D341Med (cell line): ENCODE results near the gene PRKAR1A.
A peak's percentile ranks its signal among the peaks of the same experiment; 100 is the strongest.

ENCODE experiments used
- DNase-seq: peaks from one replicate; pipeline ENCODE4 v3.0.0; 2012; ENCODE audit warnings: low spot score

The PRKAR1A gene

DNA sequence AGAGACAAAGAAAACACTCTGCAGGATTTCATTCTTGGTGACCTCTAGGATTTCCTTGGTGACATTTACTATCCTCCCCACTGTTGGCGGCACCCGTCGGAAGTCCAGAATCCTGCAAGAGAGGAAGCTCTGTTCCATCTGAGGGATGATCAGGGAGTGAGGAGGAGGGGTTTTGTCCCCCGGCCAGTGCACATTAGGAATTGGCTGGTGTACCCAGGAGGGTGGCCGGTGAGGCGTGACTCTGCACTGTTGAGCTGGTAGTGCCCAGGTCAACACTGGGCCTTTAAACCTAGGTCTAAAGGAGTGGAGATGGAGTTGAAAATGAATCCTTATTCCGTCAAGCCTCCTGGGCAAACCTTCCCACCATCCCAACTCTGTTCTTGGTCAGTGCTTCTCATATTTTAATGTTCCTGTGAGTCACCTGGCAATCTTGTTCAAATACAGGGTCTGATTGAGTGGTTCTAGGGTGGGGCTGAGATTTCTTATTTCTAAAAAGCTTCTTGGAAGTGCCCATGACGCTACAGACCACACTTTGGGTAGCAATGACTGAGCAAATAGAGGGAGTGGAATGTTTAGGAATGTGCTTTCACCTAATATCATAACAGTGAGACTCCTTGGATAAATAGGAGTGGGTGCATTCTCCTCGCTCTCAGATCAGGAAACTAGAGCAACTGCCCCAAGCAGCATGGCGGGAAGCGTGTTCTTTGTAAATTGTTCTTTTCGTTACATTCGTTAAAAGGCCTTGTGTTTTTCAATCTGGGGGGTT is 30.7 kb downstream of the PRKAR1A start:
- no peak for DNase-seq

DNA sequence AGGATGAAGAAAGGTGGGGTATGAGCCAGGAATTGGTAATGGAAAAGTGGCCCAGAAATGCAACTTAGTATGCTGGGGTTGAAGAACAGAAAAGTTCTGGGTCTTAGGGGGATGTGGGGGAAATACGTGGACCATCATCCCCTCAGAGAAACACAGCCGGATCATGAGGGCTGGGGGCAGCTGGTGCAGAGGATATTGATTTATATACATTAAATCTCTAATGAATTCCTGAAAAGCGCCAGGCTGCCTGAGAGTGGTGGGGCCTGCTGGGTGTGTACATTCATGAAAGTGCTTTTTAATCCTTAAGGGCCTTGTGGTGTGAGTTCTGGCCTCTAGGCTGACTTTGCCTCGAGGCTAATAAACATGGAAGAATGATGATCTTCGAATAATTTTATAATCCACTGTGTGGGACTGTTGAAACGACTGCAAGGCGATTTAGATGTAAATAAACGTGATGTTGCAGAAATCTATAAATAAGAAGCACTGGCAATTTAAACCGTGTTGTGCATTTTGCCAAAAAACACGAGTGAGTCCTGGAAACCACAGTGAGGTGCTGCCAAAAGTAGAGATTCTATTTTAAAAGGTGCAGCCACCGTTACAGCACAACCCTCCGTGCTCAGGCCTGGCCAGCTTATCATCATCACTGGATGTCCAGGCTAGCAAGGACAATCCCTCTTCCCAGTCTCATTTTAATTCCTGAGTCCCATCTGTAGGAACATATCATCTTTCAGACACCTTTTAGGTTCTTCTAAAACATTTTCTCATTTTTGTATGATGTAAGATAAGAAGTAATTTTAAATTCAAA is 32.1 kb downstream of the PRKAR1A start:
- DNase-seq, result no peak

DNA sequence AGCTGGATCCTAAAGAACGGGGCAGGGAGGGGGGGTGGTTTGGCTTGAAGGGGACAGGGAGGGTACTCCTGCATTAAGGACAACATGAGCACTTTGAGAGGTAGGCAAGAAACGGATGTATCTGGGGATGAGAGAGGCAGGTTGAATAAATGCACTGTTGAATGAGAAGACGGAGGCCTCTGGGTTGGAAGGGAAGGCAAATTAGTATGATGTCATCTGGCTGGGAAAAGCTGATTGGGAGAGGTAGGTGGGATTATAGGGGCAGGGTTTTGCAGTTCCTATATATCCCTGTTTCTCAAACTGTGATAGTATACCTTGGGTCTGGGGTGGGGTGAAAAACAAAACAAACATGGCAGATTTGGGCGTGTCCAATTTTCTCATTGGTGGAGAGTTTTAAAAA is 44.3 kb downstream of the PRKAR1A start:
- no peak for DNase-seq

DNA sequence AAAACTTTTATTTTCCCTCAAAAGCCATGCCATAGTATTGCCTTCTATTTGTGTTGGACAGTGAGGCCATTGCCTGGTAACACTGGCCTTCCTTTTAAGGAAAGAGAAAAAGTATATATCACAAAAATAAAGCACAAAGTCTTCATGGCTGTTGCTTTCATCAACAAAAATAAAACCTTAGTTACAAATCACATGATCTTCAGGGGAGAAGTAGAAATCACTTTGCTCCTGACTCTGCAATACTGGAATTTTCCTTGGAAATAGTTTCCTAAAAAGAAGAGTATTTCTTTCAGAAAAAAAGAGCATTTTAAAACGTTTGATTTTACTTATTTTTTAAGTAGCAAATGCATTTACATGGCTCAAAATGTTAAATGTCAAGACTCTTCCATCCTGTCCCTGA is 47.1 kb downstream of the PRKAR1A start:
- DNase-seq, result no peak

DNA sequence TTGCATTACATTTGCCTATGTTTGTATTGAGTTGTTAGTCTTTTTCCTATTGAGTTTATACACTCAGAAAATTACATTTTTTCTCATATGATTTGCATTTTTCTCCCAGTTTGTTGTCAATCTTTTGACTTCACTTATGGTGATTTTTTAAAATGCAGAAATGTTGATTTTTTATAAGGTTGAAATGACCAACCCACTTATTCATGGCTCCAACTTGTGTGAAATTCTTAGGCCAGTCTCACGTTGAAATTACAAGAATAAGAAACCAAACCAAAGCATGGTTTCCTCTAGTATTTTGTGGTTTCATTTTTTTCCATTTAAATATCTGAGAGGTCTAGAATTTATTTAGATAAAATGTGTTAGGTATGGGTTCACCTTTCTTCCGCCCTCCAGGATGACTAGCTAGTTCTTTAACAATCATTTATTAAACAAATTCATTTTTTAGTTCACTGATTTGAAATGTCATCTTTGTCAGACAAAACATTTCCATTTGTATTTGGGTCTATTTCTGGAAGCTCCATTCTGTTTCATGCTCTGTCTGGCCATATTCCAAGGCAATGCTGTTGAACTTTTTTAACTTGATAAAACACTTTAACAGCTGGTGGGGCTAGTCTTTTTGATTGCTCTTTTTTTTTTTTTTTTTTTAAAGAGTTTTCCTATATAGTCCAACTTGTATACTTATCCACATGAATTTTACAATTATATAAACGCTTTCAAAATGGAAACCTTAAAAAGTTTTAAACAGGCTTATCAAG is 48.9 kb downstream of the PRKAR1A start:
- no peak for DNase-seq

DNA sequence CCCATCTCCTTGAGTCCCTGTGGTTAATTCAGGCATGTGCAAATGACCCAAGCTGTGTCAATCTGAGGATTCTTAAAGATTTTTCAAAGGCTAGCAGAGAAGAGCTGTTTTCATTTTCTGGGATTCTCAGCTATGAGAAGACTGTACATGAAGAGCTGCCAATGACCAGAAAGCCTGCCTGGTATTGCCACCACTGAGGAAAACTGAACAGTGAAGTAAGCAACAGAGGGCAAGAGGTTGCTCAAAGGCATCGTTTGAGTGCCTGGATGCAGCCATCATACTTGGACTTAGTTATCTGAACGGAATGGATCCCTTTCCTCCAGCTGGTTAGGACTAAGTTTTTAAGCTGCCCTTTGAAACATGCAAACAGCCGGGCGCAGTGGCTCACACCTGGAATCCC is 50.5 kb downstream of the PRKAR1A start:
- no peak for DNase-seq

DNA sequence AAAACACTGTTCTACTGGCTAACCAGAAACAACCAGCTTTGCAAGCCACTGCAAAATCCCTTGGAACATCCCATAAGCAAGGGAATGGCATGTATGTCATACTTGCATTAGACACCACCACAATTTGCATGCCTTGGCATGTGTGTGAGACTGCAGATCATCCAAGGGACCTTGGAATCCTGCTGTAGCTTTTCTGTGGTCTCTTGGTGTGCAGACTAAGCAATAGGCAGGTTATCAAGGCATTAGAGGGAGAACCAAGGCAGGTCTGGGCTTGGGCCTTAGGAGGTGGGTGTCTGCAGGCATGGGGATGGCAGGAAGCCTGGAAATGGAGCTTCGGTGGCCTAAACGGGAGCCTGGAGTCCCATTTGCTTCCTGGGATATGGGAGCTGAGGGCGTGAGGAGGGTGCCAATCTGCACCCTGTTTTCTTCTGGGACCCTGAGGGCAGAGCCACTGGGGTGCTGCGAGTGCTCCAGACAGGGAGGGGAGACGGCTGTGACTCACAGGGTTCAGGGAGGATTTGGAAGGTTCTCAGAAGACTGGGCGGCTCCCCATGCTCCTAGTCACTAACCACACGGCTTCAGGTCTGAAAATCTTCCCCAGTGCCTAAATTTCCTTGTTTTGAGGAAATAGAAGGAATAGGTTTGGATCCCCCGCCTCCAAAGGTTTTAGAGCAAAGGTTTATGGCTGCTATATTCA is 52.3 kb downstream of the PRKAR1A start:
- DNase-seq, result no peak

DNA sequence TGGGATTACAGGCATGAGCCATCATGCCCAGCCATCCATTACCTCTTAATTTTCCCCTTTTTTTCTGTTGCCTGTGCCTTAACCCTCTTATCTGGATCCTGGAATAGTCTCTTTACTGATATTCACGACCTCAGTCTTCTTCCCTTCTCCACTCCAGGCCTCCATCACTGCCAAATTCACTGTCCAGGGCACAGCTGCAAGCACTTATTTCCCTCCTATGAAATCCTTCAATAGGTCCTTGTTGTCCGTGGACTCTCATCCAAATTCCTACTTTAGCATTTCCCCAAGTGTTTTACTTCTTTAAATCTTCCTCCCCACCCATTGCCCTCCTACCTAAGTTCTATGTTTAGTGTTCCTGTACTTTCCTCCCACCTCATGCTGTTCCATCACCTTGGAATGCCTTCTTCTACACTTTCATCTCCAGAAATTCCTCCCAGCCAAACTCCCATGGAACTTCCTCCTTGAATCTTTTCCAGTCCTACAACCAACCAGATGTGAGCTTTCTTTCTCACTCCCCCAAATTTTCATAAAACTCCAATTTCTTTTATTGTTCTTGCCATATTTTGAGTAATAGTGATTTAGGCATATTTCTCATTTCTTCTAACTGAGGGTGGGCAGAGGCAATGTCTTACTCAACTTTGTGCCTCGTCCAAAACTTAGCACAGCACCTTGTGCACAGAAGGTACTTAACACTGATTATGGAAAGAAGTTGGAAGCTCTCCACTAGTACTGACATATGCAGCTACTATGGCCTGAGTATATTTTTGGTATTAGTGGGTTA is 53.6 kb downstream of the PRKAR1A start:
- DNase-seq, result no peak

DNA sequence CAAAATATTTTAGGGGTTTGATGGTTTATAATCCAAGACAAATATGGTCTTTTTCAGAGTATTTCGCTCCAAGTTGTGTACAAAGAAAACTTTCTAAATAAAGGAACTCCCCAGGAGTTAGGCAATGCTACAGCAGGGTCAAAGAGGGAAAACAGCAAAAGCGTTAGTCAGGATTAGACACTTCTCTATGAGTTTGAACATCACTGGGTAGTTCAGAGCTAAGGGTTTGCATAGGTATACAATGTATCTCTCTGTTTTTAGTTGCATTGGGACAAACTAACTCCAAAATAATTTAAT is 54.2 kb downstream of the PRKAR1A start:
- no peak for DNase-seq

DNA sequence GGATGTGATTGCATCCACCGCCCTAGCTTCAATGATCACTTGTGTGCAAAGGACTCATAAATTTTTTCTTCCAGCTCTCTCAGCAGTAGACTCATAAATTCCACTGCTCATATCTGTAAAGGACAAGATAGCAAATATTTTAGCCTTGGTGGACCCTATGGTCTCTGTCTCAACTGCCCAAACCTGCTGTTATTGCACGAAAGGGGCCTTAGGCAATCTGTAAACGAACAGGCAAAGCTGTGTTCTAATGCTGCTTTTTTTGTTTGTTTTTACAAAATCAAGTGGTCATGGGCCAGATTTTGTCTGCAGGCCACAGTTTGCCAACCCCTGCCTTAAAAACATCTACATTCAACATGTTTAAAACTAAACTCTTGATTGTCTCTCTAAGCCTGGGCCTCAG is 54.8 kb downstream of the PRKAR1A start:
- DNase-seq, result no peak

DNA sequence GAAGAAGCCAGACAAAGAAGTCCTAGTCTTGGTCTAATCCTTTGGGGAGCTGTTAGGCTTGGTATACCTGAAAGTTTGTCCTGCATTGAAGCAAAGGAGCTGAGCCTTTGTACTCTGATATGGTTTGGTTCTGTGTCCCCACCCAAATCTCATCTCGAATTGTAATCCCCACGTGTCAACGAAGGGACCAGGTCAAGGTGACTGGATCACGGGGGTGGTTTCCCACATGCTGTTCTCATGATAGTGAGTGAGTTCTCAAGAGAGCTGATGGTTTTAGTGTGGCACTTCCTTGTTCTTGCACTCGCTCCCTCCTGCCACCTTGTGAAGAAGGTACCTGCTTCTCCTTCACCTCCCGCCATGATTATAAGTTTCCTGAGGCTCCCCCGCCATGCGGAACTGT is 55.4 kb downstream of the PRKAR1A start:
- no peak for DNase-seq

DNA sequence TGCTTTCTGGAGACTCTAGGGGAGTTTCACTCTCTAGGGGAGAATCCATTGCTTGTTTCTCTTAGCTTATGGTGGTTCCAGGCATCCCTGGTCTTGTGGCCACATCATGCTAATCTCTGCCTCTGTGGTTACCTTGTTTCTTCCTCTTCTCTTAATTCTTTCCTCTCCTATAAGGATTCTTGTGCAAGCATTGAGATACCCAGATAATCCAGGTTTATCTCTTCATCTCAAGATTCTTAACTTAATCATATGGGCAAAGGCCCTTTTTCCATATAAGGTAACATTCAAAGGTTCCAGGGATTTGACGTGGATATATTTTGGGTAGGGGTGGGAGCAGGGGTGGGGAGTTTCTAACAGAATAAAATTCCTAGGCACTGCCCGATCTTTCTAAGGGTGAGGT is 56.4 kb downstream of the PRKAR1A start:
- DNase-seq, result no peak

DNA sequence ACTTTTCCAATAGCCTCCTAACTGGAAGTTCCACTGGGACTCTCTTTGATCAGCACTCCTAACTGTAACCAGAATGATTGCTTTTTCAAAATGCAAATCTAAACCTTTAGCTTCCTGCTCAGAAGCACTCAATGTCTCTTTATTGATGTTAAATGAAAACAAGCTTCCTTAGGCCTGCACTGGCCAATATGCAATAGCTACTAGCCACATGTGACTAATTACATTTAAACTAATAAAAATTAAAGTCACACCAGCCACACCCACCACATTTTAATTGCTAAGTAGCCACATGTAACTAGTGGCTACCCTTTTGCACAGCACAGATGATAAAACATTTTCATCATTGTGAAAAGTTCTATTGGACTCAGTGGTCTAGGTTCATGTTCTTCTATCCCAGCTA is 57.1 kb downstream of the PRKAR1A start:
- no peak for DNase-seq

DNA sequence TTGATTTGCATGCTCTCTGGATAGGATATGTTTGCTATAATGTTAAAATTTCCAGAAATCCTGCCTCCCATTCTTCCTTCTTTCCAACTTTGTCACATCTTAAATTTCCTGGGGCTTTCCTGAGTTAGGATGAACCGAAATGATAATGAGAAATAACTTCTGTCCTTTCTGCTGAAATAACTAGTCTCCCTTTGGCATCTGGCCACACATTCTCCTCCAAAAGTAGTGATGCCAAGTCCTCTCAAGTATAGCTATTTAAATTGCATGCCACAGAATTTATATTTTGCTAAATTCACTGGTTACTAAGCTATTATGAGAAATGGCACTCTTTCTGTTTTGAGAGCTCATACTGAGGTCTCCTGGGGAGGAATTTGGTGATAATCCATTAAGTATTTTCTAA is 58.3 kb downstream of the PRKAR1A start:
- DNase-seq, result no peak

DNA sequence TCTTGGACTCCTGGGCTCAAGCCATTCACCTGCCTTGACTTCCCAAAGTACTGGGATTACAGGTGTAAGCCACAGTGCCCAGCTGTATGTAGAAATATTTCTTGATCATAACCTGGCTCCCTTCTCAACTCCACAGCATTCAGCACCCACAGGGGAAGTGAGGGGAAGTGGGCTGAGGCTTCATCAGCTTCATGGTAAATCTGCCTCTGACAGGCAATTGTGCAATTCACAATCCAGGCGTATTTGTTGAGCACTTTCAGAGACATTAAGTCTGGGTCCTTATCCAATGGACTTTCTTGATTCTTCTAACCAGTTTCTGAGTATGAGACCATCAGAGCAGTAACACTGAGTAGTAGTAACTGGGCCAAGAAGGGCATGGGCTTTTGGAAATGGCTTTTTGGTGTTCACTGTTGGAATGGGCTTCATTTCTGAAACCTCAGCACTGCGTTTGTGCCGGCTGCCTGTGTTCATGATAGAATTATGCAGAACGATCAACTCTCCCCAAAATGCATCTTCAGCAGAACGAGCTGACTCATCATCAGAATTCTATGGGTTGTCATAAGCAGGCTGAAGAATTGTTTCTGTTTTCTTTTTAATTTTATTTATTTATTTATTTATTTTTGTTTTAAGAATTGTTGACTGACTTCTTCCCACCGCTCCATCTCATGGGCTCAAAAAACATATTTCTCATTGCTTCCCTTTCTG is 60.1 kb downstream of the PRKAR1A start:
- DNase-seq, result no peak

DNA sequence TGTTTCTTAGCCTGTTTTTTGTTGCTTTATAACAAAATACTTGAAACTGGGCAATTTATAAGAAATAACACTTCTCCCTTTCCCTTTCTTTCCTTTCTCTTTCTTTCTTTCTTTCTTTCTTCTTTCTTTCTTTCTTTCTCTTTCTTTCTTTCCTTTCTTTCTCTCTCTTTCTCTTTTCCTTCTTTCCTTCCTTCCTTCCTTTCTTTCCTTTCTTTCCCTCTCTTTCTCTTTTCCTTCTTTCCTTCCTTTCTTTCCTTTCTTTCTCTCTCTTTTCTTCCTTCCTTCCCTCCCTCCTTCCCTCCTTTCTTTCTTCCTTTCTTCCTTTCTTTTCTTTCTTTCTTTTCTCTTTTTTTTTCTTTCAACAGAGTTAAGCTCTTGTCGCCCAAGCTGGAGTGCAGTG is 61.1 kb downstream of the PRKAR1A start:
- no peak for DNase-seq

DNA sequence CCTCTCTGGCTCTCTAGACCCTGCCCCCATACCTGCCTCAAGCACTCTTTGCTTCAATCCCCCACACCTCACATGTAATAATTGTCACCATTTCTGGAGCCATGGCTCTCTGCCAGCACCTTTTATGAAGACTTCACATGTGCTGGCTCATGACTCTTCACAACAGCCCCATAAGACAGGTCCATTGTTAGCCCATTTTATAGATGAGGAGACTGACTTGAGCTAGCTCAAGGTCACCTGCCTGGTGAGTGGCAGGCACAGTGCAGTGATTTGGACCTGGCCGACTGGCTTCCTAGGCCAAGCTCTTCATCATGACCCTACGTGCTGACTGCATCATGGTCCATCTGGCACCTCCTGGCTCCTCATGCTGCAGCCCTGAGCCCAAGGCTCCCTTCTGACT is 63.9 kb downstream of the PRKAR1A start:
- DNase-seq, result no peak

DNA sequence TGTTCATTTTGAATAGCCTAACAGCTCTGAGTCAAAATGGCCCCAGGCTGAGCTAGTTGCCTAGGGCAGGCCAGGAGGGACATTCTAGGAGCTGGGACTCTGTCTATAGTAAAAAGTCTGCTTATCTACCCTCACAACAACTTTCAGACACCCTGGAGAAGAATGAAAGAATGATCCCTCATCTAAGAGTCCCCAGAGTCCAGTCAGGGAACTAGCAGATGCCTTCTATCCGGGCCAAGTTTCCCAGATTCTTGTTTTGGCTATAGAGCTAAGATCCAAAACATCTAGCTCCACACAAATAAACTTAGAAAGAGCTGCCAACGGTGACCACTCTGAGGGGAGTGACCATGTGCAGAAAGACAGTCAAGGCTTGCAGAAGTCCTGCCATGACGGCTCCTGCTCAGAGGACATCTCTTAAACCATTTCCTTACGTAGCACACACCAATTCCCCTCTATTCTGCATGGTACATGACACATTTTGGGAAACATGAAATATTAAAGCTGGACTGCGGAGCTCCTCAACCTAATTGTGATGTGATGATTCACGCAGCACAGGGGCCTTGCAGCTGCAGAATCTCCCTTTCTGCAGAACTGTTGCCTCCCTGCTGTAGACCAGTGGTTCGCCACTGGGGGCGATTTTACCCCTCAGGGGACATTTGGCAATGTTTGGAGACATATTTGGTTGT is 64.7 kb downstream of the PRKAR1A start:
- DNase-seq, result peak; percentile 54

DNA sequence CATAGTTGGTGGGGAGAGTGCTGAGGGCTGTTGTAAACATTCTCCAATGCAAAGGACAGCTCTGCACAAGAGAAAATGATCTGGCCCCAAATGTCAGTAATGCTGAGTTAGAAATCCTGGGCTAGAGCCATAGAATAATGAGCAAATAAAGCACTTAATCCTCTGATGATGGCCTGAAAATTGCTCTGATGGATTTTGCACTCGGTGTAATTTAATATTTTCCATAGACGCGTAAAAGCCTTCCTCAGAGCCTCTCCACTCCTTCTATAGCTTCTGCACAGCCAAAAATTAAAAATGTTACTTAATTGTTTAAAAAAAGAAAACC is 65.2 kb downstream of the PRKAR1A start:
- DNase-seq, result no peak

DNA sequence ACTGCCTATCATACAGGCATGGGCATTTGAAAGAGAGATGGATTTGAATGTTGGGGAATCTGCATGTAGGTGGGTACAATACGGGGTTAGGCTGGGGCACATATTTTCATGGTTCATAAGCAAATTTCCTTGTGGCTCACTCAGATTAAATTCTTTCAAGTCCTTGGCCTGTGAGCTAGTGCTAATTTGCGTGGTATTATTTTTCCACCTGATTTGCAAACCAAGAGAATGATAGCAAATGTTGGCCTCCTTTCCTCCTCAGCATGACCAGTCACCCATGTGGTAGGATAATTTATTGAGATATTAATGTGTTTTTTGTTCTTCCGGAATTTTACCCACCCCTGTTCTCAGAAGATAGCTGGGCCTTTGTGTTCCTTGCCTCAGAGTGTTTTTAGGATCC is 66.0 kb downstream of the PRKAR1A start:
- DNase-seq, result no peak
